ENCODE measurements around the gene VSIG2.

The VSIG2 gene

DNA sequence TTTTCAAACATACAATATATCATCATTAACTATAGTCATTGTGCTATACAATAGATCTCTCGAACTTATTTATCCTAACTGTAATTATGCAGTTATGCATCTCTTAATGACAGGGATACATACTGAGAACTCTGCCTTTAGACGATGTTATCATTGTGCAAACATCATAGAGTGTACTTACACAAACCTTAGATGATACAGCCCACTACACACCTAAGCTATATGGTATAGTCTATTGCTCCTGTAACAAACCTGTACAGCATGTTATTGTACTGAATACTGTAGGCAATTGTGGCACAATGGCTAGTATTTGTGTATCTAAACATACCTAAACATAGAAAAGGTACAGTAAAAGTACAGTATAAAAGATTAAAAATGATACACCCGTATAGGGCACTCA, 39.7 kb downstream of the VSIG2 start:
- Histone ChIP-seq H3K9me2 (replicated peaks; ENCODE audit: insufficient read depth, low read length) (no peaks in the 10 kb centered on the region), H3K27me3 (ENCODE audit: low read length) (no peaks in the 10 kb centered on the region), H3F3A (ENCODE audit: insufficient read depth) (no peaks in the 10 kb centered on the region), H2AFZ (ENCODE audit: low read depth, low read length, severe bottlenecking) (no peak overlapping the region), H3K36me3 (ENCODE audit: low read length) (no peaks in the 10 kb centered on the region), H3K79me2 (ENCODE audit: insufficient read depth, low read length) (no peaks in the 10 kb centered on the region), H3K27ac (ENCODE audit: low read depth, low read length) (no peak overlapping the region), H3K9ac (ENCODE audit: low read length) (no peak overlapping the region), H3K4me3 (ENCODE audit: insufficient read depth, low read length, poor library complexity, severe bottlenecking) (no peak overlapping the region), H3K9me3 (ENCODE audit: insufficient read depth, low read length) (no peaks in the 10 kb centered on the region), H4K20me1 (ENCODE audit: low read depth, low read length) (no peaks in the 10 kb centered on the region), H3K4me2 (ENCODE audit: low read depth, low read length, poor library complexity, severe bottlenecking) (no peak overlapping the region)
- TF ChIP-seq, protein P1, sequence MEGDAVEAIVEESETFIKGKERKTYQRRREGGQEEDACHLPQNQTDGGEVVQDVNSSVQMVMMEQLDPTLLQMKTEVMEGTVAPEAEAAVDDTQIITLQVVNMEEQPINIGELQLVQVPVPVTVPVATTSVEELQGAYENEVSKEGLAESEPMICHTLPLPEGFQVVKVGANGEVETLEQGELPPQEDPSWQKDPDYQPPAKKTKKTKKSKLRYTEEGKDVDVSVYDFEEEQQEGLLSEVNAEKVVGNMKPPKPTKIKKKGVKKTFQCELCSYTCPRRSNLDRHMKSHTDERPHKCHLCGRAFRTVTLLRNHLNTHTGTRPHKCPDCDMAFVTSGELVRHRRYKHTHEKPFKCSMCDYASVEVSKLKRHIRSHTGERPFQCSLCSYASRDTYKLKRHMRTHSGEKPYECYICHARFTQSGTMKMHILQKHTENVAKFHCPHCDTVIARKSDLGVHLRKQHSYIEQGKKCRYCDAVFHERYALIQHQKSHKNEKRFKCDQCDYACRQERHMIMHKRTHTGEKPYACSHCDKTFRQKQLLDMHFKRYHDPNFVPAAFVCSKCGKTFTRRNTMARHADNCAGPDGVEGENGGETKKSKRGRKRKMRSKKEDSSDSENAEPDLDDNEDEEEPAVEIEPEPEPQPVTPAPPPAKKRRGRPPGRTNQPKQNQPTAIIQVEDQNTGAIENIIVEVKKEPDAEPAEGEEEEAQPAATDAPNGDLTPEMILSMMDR (IDR thresholded peaks at IDR 0.05; ENCODE audit: insufficient read depth, low read length, poor library complexity, severe bottlenecking), result no peak

DNA sequence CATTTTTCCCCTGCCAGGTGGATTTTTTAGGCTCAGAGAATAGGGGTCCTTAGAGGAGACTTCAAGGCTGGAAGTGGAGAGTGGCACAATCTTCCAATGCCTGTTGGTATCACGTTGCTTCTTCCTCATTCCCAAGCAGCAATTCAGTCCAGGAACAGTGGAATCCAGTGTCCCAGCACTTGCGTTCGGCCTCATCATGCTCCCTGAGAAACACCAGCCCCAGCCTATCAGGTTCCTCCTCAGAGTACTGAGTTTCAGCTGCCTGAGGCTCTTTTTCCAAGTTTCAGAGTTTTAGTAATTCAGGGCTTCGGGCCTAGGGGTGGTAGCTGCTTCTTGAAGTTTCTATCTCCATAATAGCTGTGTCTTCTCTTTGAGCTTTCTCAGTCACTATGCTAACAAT, 44.2 kb downstream of the VSIG2 start:
- Histone ChIP-seq H3K27ac (ENCODE audit: low read depth, low read length) (no peak overlapping the region), H3K9me3 (ENCODE audit: insufficient read depth, low read length) (no peaks in the 10 kb centered on the region), H3K27me3 (ENCODE audit: low read length) (no peaks in the 10 kb centered on the region), H3F3A (ENCODE audit: insufficient read depth) (no peaks in the 10 kb centered on the region), H3K36me3 (ENCODE audit: low read length) (no peaks in the 10 kb centered on the region), H3K4me3 (ENCODE audit: insufficient read depth, low read length, poor library complexity, severe bottlenecking) (no peak overlapping the region), H3K4me2 (ENCODE audit: low read depth, low read length, poor library complexity, severe bottlenecking) (no peak overlapping the region), H4K20me1 (ENCODE audit: low read depth, low read length) (no peaks in the 10 kb centered on the region), H2AFZ (ENCODE audit: low read depth, low read length, severe bottlenecking) (no peak overlapping the region), H3K79me2 (ENCODE audit: insufficient read depth, low read length) (no peaks in the 10 kb centered on the region), H3K9me2 (replicated peaks; ENCODE audit: insufficient read depth, low read length) (no peaks in the 10 kb centered on the region), H3K9ac (ENCODE audit: low read length) (no peak overlapping the region)
- TF ChIP-seq EZH2phosphoT487 (conservative IDR thresholded peaks at IDR 0.05; ENCODE audit: low read length), result no peak
- TF ChIP-seq, protein P1 (IDR thresholded peaks at IDR 0.05; ENCODE audit: insufficient read depth, low read length, poor library complexity, severe bottlenecking), result no peak

DNA sequence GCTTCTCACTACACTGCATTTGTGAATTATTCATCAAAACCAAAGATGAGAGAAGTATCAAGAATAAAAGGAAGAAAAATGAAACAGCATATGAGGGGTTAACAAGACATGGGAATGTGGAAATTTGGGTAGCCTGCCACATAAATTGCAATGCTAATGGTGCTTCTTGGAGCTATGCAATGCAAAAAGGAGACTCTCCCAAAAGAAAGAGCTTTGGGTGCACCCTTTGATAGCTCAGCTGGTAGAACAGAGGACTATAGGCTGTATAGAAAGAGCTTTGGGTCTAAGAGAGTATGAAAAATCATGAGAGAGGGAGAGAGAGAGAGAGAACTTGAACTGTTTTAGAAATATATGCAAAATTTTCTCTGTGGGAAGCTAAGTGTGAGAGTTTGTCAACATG, 52.0 kb downstream of the VSIG2 start:
- TF ChIP-seq, protein P1 (IDR thresholded peaks at IDR 0.05; ENCODE audit: insufficient read depth, low read length, poor library complexity, severe bottlenecking), result no peak
- no peak overlapping the region for H2AFZ ChIP-seq (ENCODE audit: low read depth, low read length, severe bottlenecking)
- no peak overlapping the region for H3K4me3 ChIP-seq (ENCODE audit: insufficient read depth, low read length, poor library complexity, severe bottlenecking)

DNA sequence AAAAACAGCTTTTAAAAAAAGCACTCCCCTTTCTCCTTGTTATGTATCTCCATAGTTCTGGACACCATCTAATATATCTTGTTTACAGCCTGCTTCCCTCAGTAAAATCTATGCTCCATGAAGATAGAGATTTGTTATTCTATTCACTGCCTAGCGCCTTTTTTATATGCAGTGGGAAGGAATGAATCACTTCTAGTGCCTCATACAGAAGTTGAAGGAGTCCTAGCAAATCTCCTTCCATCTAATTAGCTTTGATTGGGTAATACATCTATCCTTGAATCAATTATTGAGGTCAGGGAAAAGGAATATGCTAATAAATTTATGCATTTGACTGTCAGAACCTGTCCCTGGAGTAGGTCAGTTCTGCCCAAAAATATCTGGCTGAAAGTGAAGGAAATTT, 52.5 kb downstream of the VSIG2 start:
- Histone ChIP-seq H3K9me2 (replicated peaks; ENCODE audit: insufficient read depth, low read length) (no peaks in the 10 kb centered on the region), H3K27me3 (ENCODE audit: low read length) (no peaks in the 10 kb centered on the region)
- TF ChIP-seq, protein P1 (IDR thresholded peaks at IDR 0.05; ENCODE audit: insufficient read depth, low read length, poor library complexity, severe bottlenecking), result no peak
- TF ChIP-seq EZH2phosphoT487 (conservative IDR thresholded peaks at IDR 0.05; ENCODE audit: low read length), result no peak

More for the DNA sequence above, 52.0 kb downstream of the VSIG2 start:
- H3K79me2 ChIP-seq (ENCODE audit: insufficient read depth, low read length), result no peaks in the 10 kb centered on the region
- no peaks in the 10 kb centered on the region for H3K36me3 ChIP-seq (ENCODE audit: low read length)
- no peaks in the 10 kb centered on the region for H3K27me3 ChIP-seq (ENCODE audit: low read length)
- H3K9ac ChIP-seq (ENCODE audit: low read length), result no peak overlapping the region
- no peaks in the 10 kb centered on the region for H3K9me3 ChIP-seq (ENCODE audit: insufficient read depth, low read length)
- no peaks in the 10 kb centered on the region for H4K20me1 ChIP-seq (ENCODE audit: low read depth, low read length)
- no peaks in the 10 kb centered on the region for H3F3A ChIP-seq (ENCODE audit: insufficient read depth)
- H3K4me2 ChIP-seq (ENCODE audit: low read depth, low read length, poor library complexity, severe bottlenecking), result no peak overlapping the region
- H3K27ac ChIP-seq (ENCODE audit: low read depth, low read length), result no peak overlapping the region
- H3K9me2 ChIP-seq (replicated peaks; ENCODE audit: insufficient read depth, low read length), result no peaks in the 10 kb centered on the region

More for the DNA sequence above, 52.5 kb downstream of the VSIG2 start:
- Histone ChIP-seq H3K9me3 (ENCODE audit: insufficient read depth, low read length) (no peaks in the 10 kb centered on the region), H3F3A (ENCODE audit: insufficient read depth) (no peaks in the 10 kb centered on the region), H3K4me3 (ENCODE audit: insufficient read depth, low read length, poor library complexity, severe bottlenecking) (no peak overlapping the region), H3K36me3 (ENCODE audit: low read length) (no peaks in the 10 kb centered on the region), H4K20me1 (ENCODE audit: low read depth, low read length) (no peaks in the 10 kb centered on the region), H3K27ac (ENCODE audit: low read depth, low read length) (no peak overlapping the region), H3K9ac (ENCODE audit: low read length) (no peak overlapping the region), H3K4me2 (ENCODE audit: low read depth, low read length, poor library complexity, severe bottlenecking) (no peak overlapping the region), H3K79me2 (ENCODE audit: insufficient read depth, low read length) (no peaks in the 10 kb centered on the region), H2AFZ (ENCODE audit: low read depth, low read length, severe bottlenecking) (no peak overlapping the region)
